HG03457 (cell line): Measurements from ENCODE around the gene CROCC.
"Not testable (repeated sequence)": the region's sequence is repeated elsewhere in the genome, so short reads cannot be mapped to it uniquely, and the experiment has no call there.

ENCODE experiments used
- ATAC-seq: cut with Tn5 transposase; IDR thresholded peaks from one replicate; pipeline ENCODE4 v1.9.1; 2021; ENCODE audit warnings: moderate number of reproducible peaks; ENCODE audit not compliant: unreplicated experiment

Gene CROCC

DNA sequence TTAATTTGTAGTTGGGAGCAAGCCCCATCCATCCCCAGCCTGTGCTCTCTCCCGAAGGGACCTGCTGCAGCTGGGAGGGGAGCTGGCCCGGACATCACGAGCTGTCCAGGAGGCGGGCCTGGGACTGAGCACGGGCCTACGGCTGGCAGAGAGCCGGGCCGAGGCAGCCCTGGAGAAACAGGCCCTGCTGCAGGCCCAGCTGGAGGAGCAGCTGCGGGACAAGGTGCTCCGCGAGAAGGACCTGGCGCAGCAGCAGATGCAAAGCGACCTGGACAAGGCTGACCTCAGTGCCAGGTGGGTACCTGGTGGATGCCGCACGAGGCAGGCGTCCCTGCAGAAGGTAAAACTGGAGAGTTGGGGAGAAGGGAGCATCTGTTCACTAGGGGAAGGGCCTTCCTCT, 14.8 kb downstream of the CROCC start:
- not testable (repeated sequence) for ATAC-seq

- ATAC-seq: no peak
Observed at GRCh38 chr1:16938351-16939321, 16.9 kb downstream of the CROCC start.

DNA sequence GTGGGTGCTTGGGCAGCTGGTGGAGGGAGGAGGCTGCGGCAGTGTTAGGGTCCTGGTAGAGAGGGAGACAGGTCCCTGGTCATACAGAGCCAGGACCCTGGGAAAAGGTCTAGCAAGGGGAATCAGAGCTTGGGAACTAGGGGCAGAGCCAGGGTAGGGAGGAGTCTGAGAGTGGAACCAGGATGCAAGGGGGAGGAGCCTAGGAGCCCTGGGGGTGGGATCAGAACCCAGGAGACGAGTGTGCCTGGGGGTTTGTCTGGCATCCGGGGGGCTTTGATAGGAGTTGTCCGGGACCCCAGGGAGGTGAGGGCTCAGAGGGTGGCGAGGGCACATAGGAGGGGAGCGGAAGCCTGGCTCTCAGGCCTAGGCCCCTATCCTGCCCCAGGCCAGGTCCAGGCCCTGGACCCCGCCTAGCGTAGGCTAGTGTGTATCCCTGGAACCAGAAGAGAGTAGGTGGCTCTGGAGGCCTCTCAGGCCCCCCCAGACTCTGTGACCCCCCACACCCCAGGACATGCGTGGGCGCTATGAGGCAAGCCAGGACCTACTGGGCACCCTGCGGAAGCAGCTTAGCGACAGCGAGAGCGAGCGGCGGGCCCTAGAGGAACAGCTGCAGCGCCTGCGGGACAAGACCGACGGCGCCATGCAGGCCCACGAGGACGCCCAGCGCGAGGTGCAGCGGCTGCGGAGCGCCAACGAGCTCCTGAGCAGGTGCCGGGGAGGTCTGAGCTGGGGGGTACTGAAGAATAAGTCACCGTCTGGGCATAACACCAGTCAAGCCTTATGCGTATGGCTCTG, 17.9 kb downstream of the CROCC start:
- ATAC-seq: not testable (repeated sequence)

DNA sequence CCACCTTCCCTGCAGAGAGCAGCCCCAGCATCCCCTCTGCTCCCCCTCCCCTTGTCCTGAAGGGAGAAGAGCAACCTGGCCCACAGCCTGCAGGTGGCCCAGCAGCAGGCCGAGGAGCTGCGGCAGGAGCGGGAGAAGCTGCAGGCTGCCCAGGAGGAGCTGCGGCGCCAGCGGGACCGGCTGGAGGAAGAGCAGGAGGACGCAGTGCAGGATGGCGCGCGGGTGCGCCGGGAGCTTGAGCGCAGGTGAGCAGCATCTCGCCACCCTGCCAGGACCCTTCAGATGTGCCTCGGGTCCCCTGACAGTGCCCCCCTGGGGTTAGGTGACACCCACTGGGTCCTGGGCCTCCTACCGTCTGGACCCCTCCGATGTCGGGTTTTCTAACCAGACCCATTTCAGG, 22.3 kb downstream of the CROCC start:
- ATAC-seq: no peak

- ATAC-seq: not testable (repeated sequence)
Observed at GRCh38 chr1:16945512-16945911, 23.8 kb downstream of the CROCC start.

DNA sequence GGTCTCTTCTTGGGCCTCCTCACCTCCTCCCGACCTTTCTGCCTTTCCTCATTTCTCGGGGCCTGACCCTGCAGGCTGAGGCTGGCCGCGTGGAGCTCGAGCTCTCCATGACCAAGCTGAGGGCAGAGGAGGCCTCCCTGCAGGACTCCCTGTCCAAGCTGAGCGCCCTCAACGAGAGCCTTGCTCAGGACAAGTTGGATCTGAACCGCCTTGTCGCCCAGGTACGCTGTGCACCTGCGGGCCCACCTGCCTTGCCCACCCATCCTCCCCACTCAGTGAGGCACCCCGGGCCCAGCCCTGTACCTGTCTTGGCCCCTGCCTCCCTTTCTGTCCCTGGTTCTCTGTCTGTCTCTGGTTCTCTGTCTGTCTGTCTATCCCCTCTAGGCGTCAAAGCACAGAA, 24.5 kb downstream of the CROCC start:
- not testable (repeated sequence) for ATAC-seq

- no peak for ATAC-seq
Observed at GRCh38 chr1:16946646-16947045, 24.9 kb downstream of the CROCC start.

GRCh38 chr1:16948282-16948891, 26.7 kb downstream of the CROCC start:
- not testable (repeated sequence) for ATAC-seq

DNA sequence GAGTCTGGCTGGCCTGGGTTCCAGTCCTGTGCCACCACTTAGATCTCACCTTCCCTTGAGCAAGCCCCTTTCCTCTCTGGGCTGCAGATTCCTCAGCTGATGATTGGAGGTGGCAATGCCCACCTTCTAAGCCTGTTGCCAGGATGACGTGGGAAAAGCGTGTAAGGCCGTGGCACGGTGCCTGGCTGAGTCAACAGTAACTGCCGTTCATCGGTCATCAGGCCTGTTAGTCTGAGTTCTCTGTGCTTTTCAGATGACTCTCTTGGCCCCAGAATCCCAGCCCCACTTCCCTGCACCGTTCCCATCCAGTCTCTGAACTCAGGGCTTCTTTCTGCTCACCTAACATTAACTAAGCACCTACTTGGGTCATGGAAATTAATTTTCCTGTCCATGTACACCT, 27.3 kb downstream of the CROCC start:
- ATAC-seq: not testable (repeated sequence)

DNA sequence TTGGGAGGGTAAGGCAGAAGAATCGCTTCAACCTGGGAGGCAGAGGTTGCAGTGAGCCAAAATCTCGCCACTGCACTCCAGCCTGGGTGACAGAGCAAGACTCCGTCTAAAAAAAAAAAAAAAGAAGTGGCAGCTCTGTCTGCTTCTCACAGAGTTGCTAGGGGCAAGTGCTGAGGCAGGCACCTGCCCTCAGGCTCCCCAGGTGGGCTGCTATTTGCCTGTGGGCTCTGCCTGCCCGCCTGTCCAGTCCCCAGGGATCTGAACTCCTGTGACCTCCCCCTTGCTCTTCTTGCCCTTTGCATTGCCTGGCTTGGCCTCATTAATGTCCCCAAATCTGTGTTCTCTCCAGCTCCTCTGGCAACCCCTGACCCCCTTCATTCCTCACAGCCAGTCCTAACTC, 30.6 kb downstream of the CROCC start:
- ATAC-seq: not testable (repeated sequence)

GRCh38 chr1:16954579-16954978, 32.8 kb downstream of the CROCC start:
- ATAC-seq: no peak

DNA sequence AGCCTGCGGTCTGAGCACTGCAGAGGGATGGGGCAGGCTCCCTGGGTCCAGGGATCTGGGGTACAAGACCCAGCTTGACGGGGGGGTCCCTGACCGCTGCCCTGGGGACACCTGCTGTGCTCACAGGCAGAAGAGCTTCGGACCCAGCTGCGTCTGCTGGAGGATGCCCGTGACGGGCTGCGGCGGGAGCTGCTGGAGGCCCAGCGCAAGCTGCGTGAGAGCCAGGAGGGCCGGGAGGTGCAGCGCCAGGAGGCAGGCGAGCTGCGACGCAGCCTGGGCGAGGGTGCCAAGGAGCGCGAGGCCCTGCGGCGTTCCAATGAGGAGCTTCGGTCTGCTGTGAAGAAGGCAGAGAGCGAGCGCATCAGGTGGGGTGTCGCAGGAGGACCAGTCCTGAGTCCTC, 33.5 kb downstream of the CROCC start:
- ATAC-seq: no peak

DNA sequence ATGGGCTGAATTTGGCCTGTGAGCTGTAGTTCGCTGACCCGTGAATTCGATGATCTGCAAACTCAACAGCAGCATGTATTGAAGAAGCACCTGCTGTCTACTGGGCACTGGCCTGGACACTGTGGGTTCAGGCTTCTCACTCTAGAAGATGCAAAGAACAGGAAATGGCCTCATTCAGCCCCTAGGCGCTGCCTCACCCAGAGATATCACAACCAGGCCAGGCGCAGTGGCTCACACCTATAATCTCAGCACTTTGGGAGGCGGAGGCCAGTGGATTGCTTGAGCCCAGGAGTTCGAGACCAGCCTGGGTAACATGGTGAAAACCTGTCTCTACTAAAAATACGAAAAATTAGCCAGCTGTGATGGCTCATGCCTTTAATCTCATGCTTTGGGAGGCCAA, 35.0 kb downstream of the CROCC start:
- ATAC-seq: no peak

GRCh38 chr1:16957731-16958130, 36.0 kb downstream of the CROCC start:
- no peak for ATAC-seq

- ATAC-seq: no peak
Observed at GRCh38 chr1:16958475-16958874, 36.7 kb downstream of the CROCC start.

DNA sequence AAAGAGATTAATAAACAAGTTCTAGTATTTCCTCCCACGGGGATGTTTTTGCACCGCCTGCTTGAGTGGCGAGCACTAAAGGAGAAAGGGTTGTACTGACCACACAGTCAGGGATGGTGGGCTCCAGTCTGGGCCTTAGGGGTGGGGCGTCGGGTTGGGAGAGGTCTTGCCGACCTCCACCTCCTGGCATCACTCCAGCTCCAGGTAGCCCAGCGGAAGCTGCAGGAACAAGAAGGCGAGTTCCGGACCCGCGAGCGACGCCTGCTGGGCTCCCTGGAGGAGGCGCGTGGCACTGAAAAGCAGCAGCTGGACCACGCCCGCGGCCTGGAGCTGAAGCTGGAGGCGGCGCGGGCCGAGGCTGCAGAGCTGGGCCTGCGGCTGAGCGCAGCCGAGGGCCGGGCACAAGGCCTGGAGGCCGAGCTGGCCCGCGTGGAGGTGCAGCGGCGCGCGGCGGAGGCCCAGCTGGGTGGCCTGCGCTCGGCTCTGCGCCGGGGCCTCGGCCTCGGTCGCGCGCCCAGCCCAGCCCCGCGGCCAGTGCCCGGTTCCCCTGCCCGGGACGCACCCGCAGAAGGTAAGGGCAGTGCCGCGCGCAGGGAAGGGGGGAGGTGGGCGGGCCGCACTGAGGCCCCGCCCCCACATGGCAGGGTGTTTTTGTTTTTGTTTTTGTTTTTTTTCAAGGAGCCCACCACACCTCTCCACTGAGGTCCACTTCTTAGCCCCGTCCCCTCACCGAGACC, 39.0 kb downstream of the CROCC start:
- ATAC-seq: no peak

GRCh38 chr1:16961297-16962133, 39.8 kb downstream of the CROCC start:
- no peak for ATAC-seq

GRCh38 chr1:16964169-16964568, 42.4 kb downstream of the CROCC start:
- ATAC-seq: not testable (repeated sequence)

DNA sequence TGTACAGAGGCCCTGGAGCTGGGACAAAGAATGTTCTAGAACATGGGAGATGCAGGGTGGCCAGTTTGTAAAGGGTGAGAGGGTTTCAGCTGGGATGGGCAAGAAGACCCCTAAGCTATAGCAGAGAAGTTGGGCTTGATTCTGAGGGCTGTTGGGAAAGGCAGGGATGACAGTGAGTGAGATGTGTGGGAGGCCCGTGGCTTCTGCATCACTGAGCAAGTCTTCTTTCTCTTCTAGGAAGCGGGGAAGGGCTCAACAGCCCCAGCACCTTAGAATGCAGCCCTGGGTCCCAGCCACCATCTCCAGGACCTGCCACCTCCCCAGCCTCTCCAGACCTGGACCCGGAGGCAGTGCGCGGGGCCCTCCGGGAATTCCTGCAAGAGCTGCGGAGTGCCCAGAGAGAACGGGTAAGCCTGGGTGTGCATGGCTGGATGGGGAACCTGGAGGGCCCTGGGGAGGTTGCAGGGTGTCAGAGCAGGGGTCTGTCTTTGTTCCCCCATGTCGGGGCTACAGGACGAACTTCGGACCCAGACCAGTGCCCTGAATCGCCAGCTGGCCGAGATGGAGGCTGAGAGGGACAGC, 43.8 kb downstream of the CROCC start:
- ATAC-seq: no peak
